Mucosa of stomach (tissue), 1 donor: ENCODE measurements around the gene ADA.

Source experiments
- H3K27me3 ChIP-seq: one replicate; pipeline ENCODE4 v1.7.0; 2013; ENCODE audit warnings: mild to moderate bottlenecking, low read length; ENCODE audit not compliant: control insufficient read depth, insufficient read depth
- H3K36me3 ChIP-seq: one replicate; pipeline ENCODE4 v1.7.0; 2013; ENCODE audit warnings: low read length; ENCODE audit not compliant: control insufficient read depth, insufficient read depth
- H3K4me1 ChIP-seq: one replicate; pipeline ENCODE4 v1.7.0; 2013; ENCODE audit warnings: mild to moderate bottlenecking, low read length; ENCODE audit not compliant: control insufficient read depth, insufficient read depth
- H3K4me3 ChIP-seq: one replicate; pipeline ENCODE4 v1.7.0; 2013; ENCODE audit warnings: low read length
- H3K9ac ChIP-seq: one replicate; pipeline ENCODE4 v1.7.0; 2013; ENCODE audit warnings: mild to moderate bottlenecking, low read length, moderate library complexity
- H3K9me3 ChIP-seq: one replicate; pipeline ENCODE4 v1.7.0; 2013; ENCODE audit warnings: mild to moderate bottlenecking, low read length, moderate library complexity; ENCODE audit not compliant: control insufficient read depth
- donor health status: Pancreatic carcinoma.

ADA gene

DNA sequence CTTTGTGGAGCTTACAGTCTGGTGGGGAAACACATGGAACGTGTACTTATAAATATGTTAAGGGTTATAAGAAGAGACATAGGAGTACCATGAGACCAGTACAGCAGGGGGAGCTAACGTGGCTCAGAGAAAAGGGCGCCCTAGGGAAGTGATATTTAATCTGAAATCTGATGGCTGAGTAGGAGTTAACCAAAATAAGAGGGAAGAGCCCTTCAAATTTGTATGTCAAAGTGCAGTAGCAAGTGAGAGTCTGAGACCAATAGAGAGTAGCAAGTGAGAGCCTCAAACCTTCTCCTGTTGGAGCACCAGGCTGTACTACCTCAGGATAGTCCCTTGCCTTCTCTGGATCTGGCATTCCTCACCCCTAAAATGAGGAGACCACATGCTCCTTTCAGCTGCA lies 75.2 kb downstream of the ADA start:
- no peak overlapping the region for H3K4me3 ChIP-seq
- H3K36me3 ChIP-seq, result no peaks in the 10 kb centered on the region
- H3K27me3 ChIP-seq, result no peaks in the 10 kb centered on the region
- H3K4me1 ChIP-seq, result no peaks in the 10 kb centered on the region
- H3K9me3 ChIP-seq, result no peaks in the 10 kb centered on the region
- H3K9ac ChIP-seq, result no peak overlapping the region

DNA sequence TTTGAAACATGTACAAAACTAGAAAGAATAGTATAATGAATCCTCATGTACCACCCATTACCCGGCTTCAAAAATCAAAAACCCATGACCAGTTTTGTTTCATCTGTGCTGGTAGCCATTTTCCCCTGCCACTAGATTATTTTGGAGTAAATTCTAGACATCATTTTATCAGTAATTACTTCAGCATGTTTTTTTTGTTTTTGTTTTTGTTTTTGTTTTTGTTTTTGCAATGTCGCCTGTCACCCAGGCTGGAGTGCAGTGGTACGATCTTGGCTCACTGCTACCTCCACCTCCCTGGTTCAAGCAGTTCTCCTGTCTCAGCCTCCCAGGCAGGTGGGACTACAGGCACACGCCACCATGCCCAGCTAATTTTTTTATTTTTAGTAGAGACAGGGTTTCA lies 77.1 kb downstream of the ADA start:
- H3K4me3 ChIP-seq, result no peak overlapping the region
- no peaks in the 10 kb centered on the region for H3K27me3 ChIP-seq
- H3K4me1 ChIP-seq, result no peaks in the 10 kb centered on the region
- no peak overlapping the region for H3K9ac ChIP-seq
- no peaks in the 10 kb centered on the region for H3K36me3 ChIP-seq
- H3K9me3 ChIP-seq, result no peaks in the 10 kb centered on the region

DNA sequence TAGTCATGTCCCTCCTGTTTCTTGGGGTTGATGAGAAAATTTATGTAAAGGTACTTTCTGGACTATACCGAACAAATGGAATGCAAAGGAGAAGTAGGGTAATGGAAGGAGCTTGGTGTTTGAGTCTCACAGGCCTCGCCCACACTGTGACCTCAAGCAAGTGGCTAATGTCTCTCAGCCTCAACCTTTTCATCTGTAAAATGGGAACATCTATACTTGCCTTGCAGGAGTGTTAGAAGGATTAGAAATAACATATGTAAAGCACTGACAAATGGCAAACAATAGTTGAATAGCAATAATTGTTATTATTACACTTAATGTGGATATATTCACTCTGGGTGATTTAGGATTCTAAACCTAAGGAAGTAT lies 78.0 kb downstream of the ADA start:
- Histone ChIP-seq H3K9ac (no peak overlapping the region), H3K27me3 (no peaks in the 10 kb centered on the region), H3K4me1 (no peaks in the 10 kb centered on the region), H3K4me3 (no peak overlapping the region), H3K36me3 (no peaks in the 10 kb centered on the region), H3K9me3 (no peaks in the 10 kb centered on the region)

DNA sequence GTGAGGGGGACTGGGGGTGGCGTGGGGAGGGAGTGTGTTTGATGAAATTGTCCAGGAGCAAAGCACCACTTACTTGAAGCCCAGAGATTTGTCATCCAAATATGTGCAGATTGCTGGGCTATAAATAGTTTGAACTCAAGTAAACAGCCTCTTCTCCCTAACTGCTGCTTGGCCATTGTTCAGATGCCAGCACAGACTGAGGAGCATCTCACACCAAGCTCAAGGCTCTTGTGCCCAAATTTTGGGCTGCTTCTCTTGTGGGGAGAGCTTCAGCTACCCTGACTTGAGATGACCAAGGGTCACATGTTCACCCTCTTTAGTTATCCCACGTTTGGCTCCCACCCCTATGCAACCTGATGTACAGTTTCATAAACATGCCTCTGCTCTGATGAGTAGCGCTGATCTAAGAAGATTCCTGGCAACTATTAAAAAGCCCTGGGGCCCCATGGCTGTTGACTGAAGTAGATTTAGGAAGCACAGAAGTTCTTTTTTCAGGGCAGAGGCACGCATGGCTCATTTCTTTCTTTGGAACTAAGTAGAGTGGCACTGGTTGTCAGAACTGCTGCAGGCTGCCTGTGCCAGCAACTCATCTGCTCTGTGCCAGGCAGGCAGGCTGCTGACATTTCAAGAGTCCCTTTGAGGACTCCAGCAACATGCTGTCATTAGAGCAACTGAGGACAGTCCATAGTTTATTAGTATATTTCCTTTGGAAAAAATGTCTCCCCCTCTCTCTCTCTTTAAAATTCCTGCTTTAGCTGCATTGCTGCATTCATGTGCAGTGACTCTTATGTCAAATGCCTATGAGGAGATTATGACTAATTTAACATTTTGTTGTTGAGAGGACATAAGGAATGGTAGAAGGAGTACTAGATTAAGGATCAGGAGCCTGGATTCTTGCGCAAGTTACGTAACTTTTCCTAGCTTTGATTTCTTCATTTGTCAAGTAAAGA lies 78.7 kb downstream of the ADA start:
- H3K9me3 ChIP-seq, result no peaks in the 10 kb centered on the region
- no peak overlapping the region for H3K4me3 ChIP-seq
- H3K4me1 ChIP-seq, result no peaks in the 10 kb centered on the region
- H3K36me3 ChIP-seq, result no peaks in the 10 kb centered on the region
- no peak overlapping the region for H3K9ac ChIP-seq
- H3K27me3 ChIP-seq, result no peaks in the 10 kb centered on the region

DNA sequence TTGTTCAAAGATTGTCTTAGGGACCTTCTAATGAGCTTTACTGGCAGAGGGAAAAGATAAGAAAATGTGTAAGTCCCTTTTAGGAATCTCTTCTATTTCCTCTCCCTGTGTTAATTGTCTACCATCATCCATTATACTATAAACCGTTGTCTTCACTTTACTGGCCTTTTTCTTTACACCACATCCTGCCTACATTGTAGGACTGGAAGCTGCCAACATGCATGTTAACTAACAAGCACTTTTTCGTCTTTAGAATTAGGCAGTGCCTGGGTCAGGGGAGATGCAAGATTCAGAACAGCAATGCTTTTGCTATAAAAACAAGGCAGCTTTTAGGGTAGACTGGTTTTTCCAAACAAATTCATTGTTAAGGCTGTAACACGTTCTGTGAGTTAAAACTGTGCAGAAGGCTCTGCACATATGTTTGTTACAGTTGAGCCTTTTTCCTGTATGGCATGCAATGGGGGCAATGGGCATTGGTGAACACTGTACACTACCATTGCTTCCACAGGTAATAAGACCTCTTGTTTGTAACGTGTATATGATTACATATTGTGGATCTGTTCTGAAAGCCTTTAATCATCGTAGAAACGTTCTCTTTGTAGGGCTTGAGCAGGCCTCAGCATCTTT lies 80.0 kb downstream of the ADA start:
- no peaks in the 10 kb centered on the region for H3K4me1 ChIP-seq
- no peaks in the 10 kb centered on the region for H3K36me3 ChIP-seq
- H3K9me3 ChIP-seq, result no peaks in the 10 kb centered on the region
- H3K9ac ChIP-seq, result no peak overlapping the region
- H3K27me3 ChIP-seq, result no peaks in the 10 kb centered on the region
- no peak overlapping the region for H3K4me3 ChIP-seq

DNA sequence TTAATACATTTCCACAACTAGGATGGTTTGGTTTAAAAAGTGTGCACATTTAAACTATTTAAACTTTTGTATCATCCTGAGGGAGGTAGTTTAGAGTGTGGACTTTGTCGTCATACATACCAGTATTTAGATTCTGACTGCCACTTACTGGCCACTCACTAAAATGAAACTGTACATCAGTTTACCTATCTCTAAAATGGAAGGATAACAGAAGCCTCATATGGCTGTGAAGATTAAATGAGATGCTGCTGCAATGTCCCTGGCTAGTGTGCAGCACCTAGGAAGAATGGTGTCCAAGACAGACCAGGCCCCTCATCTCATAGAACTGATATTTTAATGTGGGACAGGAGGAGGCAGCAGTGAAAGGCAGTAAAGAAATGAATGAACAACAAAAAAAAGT lies 81.1 kb downstream of the ADA start:
- H3K9ac ChIP-seq, result no peak overlapping the region
- no peaks in the 10 kb centered on the region for H3K36me3 ChIP-seq
- H3K9me3 ChIP-seq, result no peaks in the 10 kb centered on the region
- no peaks in the 10 kb centered on the region for H3K4me1 ChIP-seq
- no peak overlapping the region for H3K4me3 ChIP-seq
- no peaks in the 10 kb centered on the region for H3K27me3 ChIP-seq
